SHP77 treated with DMSO at 0.1 percent for 48 hours (cell line): ENCODE measurements around the gene PRAMEF12.
"Not testable (repeated sequence)": the region's sequence is repeated elsewhere in the genome, so short reads cannot be mapped to it uniquely, and the experiment has no call there.

ENCODE experiments used
- DNase-seq: peaks from one replicate; lab custom pipeline; 2025; lab: John Stamatoyannopoulos, UW

PRAMEF12 gene

DNA sequence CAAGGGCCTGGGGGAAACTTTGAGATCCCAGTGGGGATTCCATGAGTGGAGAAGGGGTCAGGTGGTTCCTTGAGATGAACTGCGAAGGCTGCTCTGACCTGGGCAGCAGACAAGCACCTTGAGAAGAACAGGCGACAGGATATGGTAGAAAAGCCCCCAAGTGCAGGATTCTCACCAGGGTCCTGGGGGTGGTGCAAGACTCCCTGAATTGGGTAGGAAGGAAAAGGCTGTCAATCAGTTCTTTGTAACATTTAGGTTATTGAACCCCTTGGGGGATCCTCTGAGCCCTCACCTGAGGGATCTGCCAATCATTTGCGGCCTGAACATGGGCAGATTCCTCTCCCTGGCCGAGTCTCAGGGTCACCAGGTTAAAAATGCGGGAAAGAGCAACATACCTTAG is 2.4 kb upstream of the PRAMEF12 start:
- DNase-seq, result no peak

DNA sequence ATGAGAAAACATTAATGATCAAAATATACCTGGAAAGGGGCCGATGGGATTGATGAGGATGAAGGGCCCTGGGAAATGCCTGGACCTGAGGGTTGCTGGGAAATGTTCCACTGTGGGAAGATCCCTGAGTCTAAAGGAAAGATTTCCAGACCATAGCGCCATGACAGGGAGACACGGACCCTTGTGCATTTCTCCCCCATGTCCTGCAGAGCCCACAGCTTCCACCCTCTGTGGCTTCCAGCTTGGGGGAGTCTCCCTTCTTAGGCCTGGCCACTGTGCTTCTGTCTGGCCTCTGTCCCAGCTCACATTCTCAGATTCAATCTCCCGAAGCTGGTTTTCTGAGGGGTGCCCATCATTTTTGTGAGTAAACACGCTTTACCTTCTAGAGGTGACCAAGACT is 1.0 kb upstream of the PRAMEF12 start:
- no peak for DNase-seq

DNA sequence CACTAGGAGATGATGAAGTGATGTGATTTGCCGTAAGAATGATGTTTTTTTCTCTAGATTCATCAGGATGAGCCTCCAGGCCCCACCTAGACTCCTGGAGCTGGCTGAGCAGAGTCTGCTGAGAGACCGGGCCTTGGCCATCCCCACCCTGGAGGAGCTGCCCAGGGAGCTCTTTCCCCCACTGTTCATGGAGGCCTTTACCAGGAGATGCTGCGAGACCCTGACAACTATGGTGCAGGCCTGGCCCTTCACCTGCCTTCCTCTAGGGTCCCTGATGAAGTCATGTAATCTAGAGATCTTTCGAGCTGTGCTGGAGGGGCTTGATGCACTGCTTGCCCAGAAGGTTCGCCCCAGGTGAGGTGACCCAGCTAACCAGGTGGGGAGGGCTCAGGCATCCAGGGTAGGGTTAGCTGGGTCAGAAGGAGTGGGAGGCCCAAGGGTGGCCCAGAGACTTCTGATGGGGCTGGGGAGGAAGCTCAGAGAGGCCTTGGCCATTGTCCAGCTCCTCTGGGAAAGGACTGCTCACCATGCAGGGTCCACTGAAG is 1.3 kb downstream of the PRAMEF12 start:
- DNase-seq, result no peak

DNA sequence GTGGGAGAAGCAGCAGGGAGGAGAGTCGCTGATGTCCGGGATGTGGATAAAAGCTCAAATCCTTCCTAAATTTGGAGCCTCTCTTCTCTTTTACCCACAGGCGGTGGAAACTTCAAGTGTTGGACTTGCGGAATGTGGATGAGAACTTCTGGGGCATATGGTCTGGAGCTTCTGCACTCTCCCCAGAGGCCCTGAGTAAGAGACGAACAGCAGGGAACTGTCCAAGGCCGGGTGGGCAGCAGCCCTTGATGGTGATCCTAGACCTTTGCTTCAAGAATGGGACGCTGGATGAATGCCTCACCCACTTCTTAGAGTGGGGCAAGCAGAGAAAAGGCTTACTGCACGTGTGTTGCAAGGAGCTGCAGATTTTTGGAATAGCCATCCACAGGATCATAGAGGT is 1.9 kb downstream of the PRAMEF12 start:
- DNase-seq, result no peak

DNA sequence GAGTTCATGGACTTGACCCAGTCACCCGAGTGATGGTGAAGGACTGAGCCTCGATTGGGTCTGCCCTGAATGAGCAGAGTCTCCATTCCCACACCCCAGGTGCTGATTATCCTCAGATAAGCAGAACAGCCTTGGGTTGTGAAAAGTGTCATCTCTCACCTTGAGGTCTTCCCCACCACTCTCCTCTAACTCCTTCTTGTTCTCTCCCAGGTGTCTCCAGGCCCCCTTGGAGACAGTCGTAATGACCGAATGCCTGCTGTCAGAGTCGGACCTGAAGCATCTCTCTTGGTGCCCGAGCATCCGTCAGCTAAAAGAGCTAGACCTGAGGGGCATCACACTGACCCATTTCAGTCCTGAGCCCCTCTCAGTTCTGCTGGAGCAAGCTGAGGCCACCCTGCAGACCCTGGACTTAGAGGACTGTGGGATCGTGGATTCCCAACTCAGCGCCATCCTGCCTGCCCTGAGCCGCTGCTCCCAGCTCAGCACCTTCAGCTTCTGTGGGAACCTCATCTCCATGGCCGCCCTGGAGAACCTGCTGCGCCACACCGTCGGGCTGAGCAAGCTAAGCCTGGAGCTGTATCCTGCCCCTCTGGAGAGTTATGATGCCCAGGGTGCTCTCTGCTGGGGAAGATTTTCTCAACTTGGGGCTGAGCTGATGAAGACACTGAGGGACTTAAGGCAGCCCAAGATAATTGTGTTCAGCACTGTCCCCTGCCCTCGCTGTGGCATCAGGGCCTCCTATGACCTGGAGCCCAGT is 3.4 kb downstream of the PRAMEF12 start:
- no peak for DNase-seq

DNA sequence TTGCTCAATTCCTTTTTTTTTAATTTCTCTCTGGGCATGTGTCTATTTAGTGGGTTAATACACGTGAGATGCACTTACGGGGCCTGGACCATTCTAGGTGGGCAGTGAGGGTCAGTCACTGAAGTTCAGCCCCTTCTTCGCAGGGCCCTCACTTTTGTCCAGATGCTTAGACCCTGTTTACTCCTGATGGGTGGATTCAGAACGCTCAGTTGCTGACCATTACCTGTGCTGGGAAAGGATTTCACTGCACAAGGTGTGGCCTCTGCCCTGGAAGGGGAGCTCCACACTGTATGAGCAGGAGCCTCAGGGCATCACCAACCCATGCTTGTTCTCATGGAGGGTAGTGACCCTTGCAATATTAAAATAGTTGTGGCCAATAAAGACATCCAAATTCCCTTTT is 4.5 kb downstream of the PRAMEF12 start:
- DNase-seq, result no peak

DNA sequence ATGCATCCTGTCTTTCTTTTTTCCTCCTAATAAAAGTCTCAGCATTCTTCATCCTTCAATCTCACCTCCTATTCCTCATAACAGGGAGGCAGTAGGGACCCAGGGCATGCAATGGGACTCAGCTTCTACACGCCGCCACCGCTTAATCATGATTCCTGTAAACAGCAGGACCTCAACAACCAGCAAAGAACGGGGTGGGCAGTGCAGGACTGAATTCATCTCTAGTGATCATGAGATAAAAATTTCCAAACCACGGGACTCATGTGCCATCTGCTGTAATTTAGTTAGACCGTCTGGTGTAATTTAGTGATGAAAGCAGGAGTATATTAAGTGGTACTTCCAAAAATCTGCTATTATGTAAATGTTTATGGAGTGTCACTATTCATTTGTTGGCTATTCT is 5.4 kb downstream of the PRAMEF12 start:
- DNase-seq, result no peak

DNA sequence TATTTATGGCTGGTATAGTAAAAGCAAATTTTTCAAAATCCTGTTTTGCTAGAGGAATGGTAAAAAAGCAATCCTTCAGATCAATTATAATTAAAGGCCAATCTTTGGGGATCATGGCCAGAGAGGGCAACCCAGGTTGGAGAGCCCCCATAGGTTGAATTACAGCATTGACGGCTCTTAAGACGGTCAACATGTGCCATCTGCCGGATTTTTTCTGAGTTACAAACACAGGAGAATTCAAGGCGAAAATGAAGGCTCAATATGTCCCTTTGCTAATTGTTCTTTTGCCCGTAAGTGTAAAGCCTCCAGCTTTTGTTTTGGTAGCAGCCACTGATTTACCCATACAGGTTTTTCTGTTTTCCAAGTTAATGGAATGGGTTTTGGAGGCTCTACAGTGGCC is 8.0 kb downstream of the PRAMEF12 start:
- not testable (repeated sequence) for DNase-seq

DNA sequence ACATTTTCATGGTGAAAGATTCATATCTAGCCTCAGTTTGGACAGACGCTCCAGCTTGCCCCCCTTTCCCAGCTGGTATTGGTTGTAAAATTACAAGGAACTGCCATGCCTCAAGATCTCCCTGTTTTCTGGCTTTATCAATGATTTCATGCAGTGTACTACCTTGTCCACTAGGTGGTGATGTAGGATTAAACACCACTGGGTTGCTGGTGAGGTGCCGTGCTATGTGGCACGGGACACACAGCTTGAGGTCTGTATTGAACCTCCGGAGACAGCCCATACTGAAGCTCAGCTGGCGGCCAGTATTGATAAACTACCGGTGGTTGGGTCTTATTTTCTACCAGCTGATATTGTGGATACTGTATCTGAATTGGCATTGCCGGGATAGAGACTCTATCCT is 10.2 kb downstream of the PRAMEF12 start:
- peak; percentile 22 for DNase-seq

DNA sequence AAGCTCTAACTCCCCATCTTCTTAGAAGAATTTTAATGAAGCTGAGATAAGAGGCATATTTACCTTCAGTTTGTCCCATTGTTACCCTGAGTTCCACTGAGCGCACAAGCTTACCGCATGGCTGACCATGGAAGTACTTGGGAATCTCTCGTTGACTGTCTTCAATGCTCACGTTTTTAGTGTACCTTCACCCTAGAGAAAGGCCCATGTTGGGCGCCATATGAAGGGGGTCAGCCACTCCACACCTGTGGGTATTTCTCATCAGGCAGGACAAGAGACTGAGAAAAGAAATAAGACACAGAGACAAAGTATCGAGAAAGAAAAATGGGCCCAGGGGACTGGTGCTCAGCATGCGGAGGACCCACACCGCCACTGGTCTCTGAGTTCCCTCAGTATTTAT is 11.2 kb downstream of the PRAMEF12 start:
- not testable (repeated sequence) for DNase-seq

DNA sequence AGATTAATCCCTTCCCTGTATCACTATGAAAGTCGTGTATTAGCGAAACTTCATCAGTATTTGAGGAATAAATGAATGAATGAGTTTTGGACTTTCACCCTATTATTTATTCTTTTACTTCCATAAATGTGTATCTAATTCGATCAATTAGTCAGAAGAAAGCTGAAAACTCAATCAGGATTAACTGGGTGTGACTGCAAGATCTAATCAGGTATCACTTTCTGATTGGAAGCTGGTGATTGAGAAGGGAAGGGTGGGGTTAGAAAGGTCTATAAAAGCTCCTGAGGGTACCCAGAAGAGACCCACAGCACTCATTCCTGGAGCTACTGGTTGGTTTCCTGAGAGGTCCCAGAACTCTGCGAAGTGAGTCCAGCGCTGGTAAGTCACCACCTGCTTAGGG is 17.6 kb downstream of the PRAMEF12 start, which contains the start of gene PRAMEF1:
TSS of gene PRAMEF1 (plus strand) at position 301 of the 400 bp plus-strand sequence. CDS start 1,831 bp downstream, outside the sequence.
- DNase-seq, result not testable (repeated sequence)

DNA sequence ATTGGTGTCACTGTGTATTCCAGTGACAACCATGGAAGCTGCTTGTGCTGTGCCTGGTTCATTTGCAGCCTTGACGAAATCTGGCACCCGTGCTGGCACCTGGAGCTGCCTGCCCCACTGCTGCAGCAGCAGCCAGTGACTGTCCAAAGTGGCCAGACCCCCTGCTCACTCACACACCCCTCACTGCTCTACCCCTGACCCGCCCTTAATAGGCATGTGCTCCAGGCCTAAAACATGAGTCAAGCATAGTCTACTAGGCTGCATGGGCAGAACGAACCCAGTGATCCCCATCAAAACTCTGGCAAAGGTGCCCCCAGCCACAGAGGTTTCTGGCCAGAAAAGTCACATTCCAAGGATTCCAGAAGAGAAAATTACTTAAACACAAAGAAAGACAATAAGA is 25.4 kb downstream of the PRAMEF12 start:
- no peak for DNase-seq

DNA sequence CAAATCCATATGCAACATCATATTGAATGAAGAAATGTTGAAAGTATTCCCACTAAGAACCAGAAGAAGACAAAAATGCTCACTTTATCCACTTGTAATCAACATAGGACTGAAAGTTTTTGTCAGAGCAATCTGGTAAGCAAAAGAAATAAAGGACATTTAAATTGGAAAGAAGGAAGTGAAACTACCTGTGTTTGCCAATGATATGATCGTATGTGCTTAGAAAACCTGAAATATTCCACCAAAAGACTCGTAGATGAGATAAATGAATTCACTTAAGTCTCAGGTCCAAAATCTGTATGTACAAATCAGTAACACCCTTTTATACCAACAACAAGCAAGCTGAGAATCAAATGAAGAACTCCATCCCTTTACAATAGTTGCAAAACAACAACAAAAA is 26.2 kb downstream of the PRAMEF12 start:
- DNase-seq, result no peak

DNA sequence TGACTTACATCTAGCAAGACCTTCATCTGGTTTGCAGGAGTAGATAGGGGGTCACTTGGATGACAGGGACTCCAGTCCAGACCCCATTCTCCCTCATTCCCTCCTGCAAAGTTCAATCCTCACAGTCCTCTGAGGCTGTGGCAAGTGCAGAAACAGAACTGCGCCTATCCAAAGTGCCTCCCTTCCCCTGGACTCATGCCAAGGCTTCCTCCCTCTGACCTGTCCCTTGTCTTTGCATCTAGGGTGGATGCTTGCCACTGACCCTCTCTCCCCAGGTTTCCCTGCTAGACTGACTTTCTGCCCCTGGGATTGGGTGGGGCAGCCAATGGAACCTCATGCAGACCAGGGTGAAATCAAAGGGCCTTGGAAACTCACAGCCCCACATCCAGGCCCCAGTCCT is 36.4 kb downstream of the PRAMEF12 start:
- DNase-seq, result no peak

DNA sequence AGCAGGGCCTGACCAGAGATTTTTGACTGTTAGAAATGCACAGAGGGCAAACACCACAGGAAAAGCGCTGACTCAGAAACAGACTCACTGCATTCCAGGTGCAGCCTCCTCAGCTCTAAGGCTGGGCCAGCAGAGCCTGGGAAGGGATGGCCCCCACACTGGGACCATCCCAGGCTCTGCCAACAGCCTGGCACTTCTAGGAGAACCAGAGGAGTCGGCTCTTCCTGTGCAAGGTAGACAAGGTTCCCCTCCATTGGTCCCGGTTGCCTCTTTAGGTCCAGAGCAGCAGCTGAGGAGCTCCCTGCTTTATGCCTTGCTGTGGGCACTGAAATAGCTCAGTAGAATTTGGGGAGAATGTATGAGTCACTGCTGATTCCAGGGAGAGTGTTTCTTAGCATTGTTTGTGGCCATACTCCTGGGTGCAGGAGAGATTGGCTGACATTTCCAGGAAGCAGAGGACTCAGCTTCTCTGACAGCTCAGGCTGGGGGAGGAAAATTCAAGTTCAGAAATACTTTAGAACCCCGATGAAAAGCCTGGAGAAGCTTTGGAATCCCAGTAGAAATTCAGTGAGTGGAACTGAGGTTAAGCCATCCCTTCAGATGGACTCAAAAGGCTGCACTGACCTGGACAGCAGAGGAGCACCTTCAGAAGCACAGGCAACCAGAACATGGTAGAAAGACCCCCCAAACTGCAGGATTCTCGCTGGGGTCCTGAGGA is 37.3 kb downstream of the PRAMEF12 start:
- DNase-seq, result no peak

DNA sequence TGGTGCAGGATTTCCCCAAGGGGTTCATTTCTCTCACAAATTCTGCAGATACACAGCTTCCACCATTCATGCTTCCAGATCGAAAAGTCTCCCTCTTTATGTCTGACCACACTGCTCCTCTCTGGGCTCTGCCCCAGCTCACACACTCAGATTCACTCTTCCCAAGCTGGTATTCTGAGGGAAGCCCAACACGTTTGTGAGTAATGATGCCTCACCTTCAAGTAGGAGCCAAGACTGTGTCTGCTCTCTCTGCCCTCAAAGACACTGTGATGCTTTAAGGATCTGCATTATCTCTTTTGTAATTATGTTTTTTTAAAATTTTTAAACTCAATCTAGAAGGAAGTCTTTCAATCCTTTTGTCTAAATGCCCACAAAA is 37.9 kb downstream of the PRAMEF12 start:
- no peak for DNase-seq

DNA sequence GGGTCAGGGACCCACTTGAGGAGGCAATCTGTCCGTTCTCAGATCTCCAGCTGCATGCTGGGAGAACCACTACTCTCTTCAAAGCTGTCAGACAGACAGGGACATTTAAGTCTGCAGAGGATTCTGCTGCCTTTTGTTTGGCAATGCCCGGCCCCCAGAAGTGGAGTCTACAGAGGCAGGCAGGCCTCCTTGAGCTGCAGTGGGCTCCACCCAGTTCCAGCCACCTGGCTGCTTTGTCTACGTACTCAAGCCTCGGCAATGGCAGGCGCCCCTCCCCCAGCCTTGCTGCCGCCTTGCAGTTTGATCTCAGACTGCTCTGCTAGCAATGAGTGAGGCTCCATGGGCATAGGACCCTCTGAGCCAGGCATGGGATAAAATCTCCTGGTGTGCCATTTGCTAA is 45.5 kb downstream of the PRAMEF12 start:
- not testable (repeated sequence) for DNase-seq
